Lower lobe of right lung (tissue), 2 donors: Measurements from ENCODE around the gene MPIG6B. TPM values are rescaled to one million over a fixed set of nuclear protein-coding genes. Genes with fewer than 3 reads are reported as not detected.

Experiments used
- ATAC-seq, 2 donors: fragments of 200-7000 bp; cut with Tn5 transposase; one replicate each; pipeline ENCODE4 v1.9.1; 2020 to 2022; ENCODE audit warnings: mild to moderate bottlenecking in 2 of 2, moderate library complexity in 2 of 2
- DNase-seq: peaks from one replicate; pipeline ENCODE4 v3.0.0-alpha.2; 2020
- H3K27ac ChIP-seq: fragments of 200-600 bp; one replicate; pipeline ENCODE4 v1.8.0; 2022
- H3K27me3 ChIP-seq: fragments of 200-600 bp; one replicate; pipeline ENCODE4 v1.8.0; 2022; ENCODE audit warnings: low read depth
- H3K36me3 ChIP-seq: fragments of 200-600 bp; one replicate; pipeline ENCODE4 v1.8.0; 2022; ENCODE audit warnings: mild to moderate bottlenecking
- H3K4me1 ChIP-seq: fragments of 200-600 bp; one replicate; pipeline ENCODE4 v1.8.0; 2022
- H3K4me3 ChIP-seq: fragments of 200-600 bp; one replicate; pipeline ENCODE4 v1.8.0; 2022; ENCODE audit warnings: mild to moderate bottlenecking
- H3K9me3 ChIP-seq: fragments of 200-600 bp; one replicate; pipeline ENCODE4 v1.8.0; 2022
- intact Hi-C: fragments of 100-400 bp; cut with DNase I; formaldehyde crosslinking; loops from one replicate; pipeline ENCODE4 v1.11.0; 2022
- total RNA-seq: library from RNA; stranded (reverse); fragmentation: NEBNext Ultra II Directional; extraction: Animal tissue kit (Norgen Biotek cat#: 25700); gene quantifications from one replicate; pipeline ENCODE4 v1.2.1, GENCODE V29; 2021
- TF ChIP-seq, protein P1 (sequence below): fragments of 200-600 bp; IDR thresholded peaks from one replicate; pipeline ENCODE4 v1.8.0; 2022; ENCODE audit warnings: antibody characterized with exemption, mild to moderate bottlenecking
- donor health status: DM: no; HTN: yes; CAD: no; lungs with severe emphysema.

Gene MPIG6B
- total RNA-seq, 1 donor from 2014 or later, result 2.6 TPM

DNA sequence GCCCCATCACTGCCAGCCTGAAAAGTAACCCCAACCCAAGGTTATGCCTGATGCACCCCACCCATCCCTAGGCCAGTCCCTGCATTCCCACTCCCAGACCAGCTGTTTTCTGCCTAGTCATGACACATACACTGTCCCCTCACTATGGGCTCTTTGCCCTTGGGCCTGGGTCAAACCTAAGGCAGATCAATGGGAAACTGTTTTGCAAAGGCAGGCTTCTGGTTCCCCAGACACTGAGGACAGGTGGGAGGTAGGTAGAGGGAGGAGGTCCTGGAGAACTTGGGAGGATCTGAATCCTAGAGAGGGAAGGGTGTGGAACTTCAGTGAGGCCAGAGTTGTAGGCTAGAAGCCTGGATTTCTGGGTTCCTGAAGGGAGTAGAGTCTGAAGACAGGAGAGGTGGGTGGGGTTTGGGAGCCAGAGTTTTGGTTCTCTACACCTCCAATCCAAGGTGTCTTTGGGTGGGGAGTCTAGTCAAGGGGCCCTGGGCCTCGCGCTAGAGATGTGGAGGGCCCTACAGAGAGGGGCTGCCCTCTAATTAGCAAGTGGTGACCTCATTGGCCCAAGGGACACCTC, 11.2 kb downstream of the MPIG6B start:
- peaks cover 73% of the 10 kb centered on the region for H3K4me1 ChIP-seq
- intact Hi-C loops, result loop anchor here (10.0 kb wide), 1 partner anchor 100 kb away; no protein-coding TSS in a partner anchor
- no peak for ATAC-seq

DNA sequence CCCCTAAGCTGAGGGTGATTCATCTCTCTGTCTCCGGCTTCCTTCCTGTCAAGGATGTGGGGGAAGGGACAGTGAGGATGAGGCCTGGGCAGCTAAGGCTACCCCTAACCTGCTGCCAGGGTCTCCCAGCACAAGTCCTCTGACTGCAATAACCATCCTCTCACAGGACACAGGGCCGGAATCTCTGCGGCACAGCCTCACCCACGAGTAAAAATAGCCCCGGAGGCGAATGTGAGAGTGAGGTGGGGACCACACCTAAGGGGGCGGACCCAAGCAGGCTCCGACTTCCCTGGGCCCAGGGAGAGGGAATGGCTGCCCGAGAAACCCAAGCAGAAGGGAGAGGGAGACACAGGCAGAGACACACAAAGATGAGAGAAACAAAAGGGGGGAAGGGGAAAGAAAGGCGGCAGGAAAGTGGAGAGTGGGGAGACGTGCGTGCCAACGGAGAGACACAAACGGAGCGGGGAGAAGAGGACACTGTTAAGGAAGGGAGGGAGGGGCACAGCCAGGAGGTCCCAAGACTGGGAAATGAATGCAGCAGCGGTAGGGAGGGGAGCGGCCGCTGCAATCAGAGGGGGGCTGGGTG, 11.7 kb downstream of the MPIG6B start:
- Histone ChIP-seq H3K9me3 (no peaks in the 10 kb centered on the region), H3K36me3 (peaks cover 42% of the 10 kb centered on the region), H3K27ac (peak overlapping the region; percentile 93), H3K27me3 (no peaks in the 10 kb centered on the region), H3K4me3 (peak overlapping the region; percentile 86), H3K4me1 (peaks cover 75% of the 10 kb centered on the region)
- DNase-seq (peak; percentile 58), ATAC-seq (peak; percentile 5 to 35)
- TF ChIP-seq, protein P1, sequence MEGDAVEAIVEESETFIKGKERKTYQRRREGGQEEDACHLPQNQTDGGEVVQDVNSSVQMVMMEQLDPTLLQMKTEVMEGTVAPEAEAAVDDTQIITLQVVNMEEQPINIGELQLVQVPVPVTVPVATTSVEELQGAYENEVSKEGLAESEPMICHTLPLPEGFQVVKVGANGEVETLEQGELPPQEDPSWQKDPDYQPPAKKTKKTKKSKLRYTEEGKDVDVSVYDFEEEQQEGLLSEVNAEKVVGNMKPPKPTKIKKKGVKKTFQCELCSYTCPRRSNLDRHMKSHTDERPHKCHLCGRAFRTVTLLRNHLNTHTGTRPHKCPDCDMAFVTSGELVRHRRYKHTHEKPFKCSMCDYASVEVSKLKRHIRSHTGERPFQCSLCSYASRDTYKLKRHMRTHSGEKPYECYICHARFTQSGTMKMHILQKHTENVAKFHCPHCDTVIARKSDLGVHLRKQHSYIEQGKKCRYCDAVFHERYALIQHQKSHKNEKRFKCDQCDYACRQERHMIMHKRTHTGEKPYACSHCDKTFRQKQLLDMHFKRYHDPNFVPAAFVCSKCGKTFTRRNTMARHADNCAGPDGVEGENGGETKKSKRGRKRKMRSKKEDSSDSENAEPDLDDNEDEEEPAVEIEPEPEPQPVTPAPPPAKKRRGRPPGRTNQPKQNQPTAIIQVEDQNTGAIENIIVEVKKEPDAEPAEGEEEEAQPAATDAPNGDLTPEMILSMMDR, result no peak
- intact Hi-C loops, result loop anchor here (10.0 kb wide), 1 partner anchor 100 kb away; no protein-coding TSS in a partner anchor

More for the DNA sequence above, 11.2 kb downstream of the MPIG6B start:
- TF ChIP-seq, protein P1, result no peak
- peak overlapping the region; percentile 86 for H3K4me3 ChIP-seq
- peak; percentile 60 for DNase-seq
- no peaks in the 10 kb centered on the region for H3K27me3 ChIP-seq
- H3K36me3 ChIP-seq, result peaks cover 42% of the 10 kb centered on the region
- peak overlapping the region; percentile 93 for H3K27ac ChIP-seq
- H3K9me3 ChIP-seq, result no peaks in the 10 kb centered on the region

DNA sequence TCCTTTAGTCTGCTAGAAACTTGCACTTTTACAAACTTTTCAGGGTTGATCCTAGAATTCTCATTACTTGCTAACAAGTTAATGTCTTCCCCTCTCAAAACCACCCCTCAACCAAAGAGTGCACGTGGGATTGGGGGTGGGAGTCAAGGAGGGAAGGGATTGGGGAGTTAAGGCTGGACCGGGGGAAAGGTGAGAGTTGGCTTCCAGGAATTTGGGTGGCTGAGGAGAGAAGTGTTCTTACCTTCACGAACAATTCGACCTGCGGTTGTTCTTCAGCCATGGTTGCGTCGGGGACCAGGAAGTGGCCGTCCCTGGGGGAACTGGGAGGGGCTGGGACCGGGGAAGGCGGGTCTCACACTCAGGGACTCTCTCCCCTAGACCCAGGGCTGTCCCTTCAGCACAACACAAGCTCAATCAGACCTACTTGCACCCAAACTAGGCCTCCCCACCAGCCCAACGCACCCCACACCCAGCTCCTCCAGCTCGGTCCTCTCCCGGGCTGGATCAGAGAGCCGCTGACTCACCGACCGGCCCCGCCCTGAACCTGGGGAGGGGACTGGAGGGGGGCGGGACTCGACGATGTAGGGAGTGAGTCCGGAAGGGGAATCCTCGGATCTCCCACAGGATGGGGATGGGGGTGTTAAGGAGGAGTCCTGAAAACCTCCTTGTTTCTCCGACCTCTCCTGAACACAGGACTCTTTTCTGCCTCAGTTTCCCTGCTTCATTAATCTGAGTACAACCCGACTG, 13.0 kb downstream of the MPIG6B start, which contains the start of gene CLIC1:
Gene CLIC1, minus strand, starts transcription at position 510 of the 747 bp plus-strand sequence. Its CDS starts 230 bp downstream, at position 280.
- H3K27ac ChIP-seq, result peak within 1 kb of the TSS; percentile 93
- H3K4me1 ChIP-seq, result peaks cover 74% of the 10 kb centered on the region
- TF ChIP-seq, protein P1, result no peak
- intact Hi-C loops, result loop anchor here (10.0 kb wide), 1 partner anchor 99 kb away; no protein-coding TSS in a partner anchor
- peak within 1 kb of the TSS; percentile 86 for H3K4me3 ChIP-seq
- peaks cover 32% of the 10 kb centered on the region for H3K36me3 ChIP-seq
- DNase-seq, result peak; percentile 89
- peak; percentile 66 to 77 for ATAC-seq
- H3K27me3 ChIP-seq, result no peaks in the 10 kb centered on the region
- H3K9me3 ChIP-seq, result no peaks in the 10 kb centered on the region

DNA sequence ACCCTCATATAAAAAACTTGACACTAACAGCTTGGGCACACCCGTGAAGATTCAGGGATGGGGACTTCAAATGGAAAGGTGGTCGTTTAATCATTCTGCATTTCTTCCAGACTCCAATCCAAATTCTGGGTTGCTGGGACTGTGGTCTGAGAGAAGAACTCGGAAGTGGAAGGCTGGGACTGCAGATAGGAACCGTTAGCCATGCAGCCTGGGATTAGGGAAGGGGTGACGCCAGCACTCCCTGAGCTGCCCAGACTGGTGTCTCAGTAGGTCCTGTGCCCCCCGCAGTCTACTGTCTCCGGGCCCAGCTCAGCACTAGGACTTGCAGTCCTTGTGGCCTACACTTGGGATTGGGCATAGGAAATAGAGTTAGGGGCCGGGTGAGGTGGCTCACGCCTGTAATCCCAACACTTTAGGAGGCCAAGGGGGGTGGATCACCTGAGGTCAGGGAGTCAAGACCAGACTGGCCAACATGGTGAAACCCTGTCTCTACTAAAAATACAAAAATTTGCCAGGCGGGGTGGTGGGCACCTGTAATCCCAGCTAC, 13.7 kb downstream of the MPIG6B start:
- H3K4me3 ChIP-seq, result peak overlapping the region; percentile 86
- peak overlapping the region; percentile 93 for H3K27ac ChIP-seq
- ATAC-seq, result no peak
- TF ChIP-seq, protein P1, result no peak
- peaks cover 69% of the 10 kb centered on the region for H3K4me1 ChIP-seq
- H3K36me3 ChIP-seq, result peaks cover 30% of the 10 kb centered on the region
- H3K27me3 ChIP-seq, result no peaks in the 10 kb centered on the region
- intact Hi-C loops, result loop anchor here (10.0 kb wide), 1 partner anchor 98 kb away; no protein-coding TSS in a partner anchor
- no peaks in the 10 kb centered on the region for H3K9me3 ChIP-seq
- DNase-seq, result no peak

DNA sequence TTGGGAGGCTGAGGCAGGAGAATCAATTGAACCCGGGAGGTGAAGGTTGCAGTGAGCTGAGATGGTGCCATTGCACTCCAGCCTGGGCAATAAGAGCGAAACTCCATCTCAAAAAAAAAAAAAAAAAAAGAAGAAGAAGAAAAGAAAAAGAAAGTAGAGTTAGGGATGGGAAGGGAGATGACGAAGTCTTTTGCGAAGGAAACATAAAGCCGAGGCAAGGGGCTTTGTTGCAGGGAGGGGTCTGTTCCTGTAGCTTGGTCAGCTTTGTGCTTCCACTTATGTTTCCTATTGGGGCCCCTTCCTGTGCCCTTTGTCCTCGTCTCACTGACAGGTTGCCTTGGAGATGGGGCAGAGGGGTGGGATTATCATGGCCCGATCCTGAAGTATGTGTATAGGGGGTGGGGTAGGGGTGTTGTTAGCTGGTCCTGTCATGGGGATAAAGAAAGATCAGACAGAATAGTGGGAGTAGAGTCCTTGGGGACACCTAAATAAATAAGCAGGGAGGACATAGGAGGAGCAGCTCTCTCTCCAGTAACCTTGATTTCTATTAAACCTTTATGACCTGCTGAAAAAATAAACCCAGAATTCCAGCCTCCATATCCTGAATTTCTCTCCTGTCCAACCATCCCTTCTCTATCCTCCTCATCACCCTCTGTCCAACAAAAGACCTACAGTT, 14.3 kb downstream of the MPIG6B start:
- TF ChIP-seq, protein P1, result no peak
- H3K36me3 ChIP-seq, result peaks cover 23% of the 10 kb centered on the region
- no peaks in the 10 kb centered on the region for H3K9me3 ChIP-seq
- no peak for ATAC-seq
- DNase-seq, result no peak
- H3K4me1 ChIP-seq, result peaks cover 63% of the 10 kb centered on the region
- H3K27ac ChIP-seq, result peak overlapping the region; percentile 93
- intact Hi-C loops, result loop anchor here (10.0 kb wide), 1 partner anchor 97 kb away; no protein-coding TSS in a partner anchor
- no peaks in the 10 kb centered on the region for H3K27me3 ChIP-seq
- H3K4me3 ChIP-seq, result peak overlapping the region; percentile 86
